Caco-2 (cell line): ENCODE results near the gene ERBB4. TPM values are rescaled to one million over a fixed set of nuclear protein-coding genes. Genes with fewer than 3 reads are reported as not detected.

ENCODE experiments used
- Bru-seq: library from RNA; stranded (reverse); fragments of 400-500 nt; gene quantifications from one replicate; lab custom pipeline; 2021; lab: Mats Ljungman, UMichigan
- BruChase-seq, 2 experiments: library from RNA; stranded (reverse); fragments of 400-500 nt; gene quantifications; one replicate each; lab custom pipeline; 2021; lab: Mats Ljungman, UMichigan
- BruUV-seq: library from RNA; stranded (reverse); fragments of 400-500 nt; replicated peaks from 2 replicates; lab custom pipeline; 2021; lab: Mats Ljungman, UMichigan
- CTCF ChIA-PET: fragments of 300-600 bp; sonication (Branson Sonifier 250); formaldehyde crosslinking; loops from one replicate; lab custom pipeline; 2022; ENCODE audit warnings: antibody characterized with exemption; lab: Charles Lee
- POLR2A ChIA-PET: fragments of 300-600 bp; sonication (Branson Sonifier 250); formaldehyde crosslinking; loops from one replicate; lab custom pipeline; 2022; ENCODE audit warnings: antibody characterized with exemption; lab: Charles Lee
- DNase-seq, 2 experiments: peaks; one replicate each; pipeline versions ENCODE4 v3.0.0 to v3.0.0-alpha.2; 2020 to 2022
- H3K27me3 ChIP-seq: replicated peaks from 2 replicates; pipeline ENCODE4 v1.6.0; 2011; ENCODE audit warnings: low read length; ENCODE audit not compliant: control insufficient read depth, insufficient read depth
- H3K36me3 ChIP-seq: 2 replicates; pipeline ENCODE4 v1.5.1; 2011; ENCODE audit warnings: low read length; ENCODE audit not compliant: control insufficient read depth, insufficient read depth
- H3K4me1 ChIP-seq: fragments of 250-450 bp; sonication (Bioruptor Pico); 2 replicates; pipeline ENCODE4 v1.5.1; 2020; ENCODE audit warnings: mild to moderate bottlenecking
- H3K4me3 ChIP-seq: 2 replicates; pipeline ENCODE4 v1.5.1; 2011; ENCODE audit warnings: low read depth, mild to moderate bottlenecking, control low read depth, low read length
- H3K9me3 ChIP-seq: fragments of 250-450 bp; sonication (Bioruptor Pico); 2 replicates; pipeline ENCODE4 v1.5.1; 2020; ENCODE audit warnings: mild to moderate bottlenecking, moderate library complexity
- H3K27ac Mint-ChIP-seq: one replicate; pipeline ENCODE4 v1.8.0; 2022; ENCODE audit warnings: mixed read lengths; ENCODE audit not compliant: unreplicated experiment
- H3K27me3 Mint-ChIP-seq: one replicate; pipeline ENCODE4 v1.8.0; 2022; ENCODE audit warnings: mixed read lengths; ENCODE audit not compliant: insufficient read depth, unreplicated experiment
- H3K36me3 Mint-ChIP-seq: one replicate; pipeline ENCODE4 v1.8.0; 2022; ENCODE audit warnings: mild to moderate bottlenecking, mixed read lengths; ENCODE audit not compliant: insufficient read depth, unreplicated experiment
- H3K4me1 Mint-ChIP-seq: one replicate; pipeline ENCODE4 v1.8.0; 2022; ENCODE audit warnings: low read depth, mixed read lengths; ENCODE audit not compliant: unreplicated experiment
- H3K4me3 Mint-ChIP-seq: one replicate; pipeline ENCODE4 v1.8.0; 2022; ENCODE audit warnings: mild to moderate bottlenecking, moderate library complexity, mixed read lengths; ENCODE audit not compliant: unreplicated experiment
- H3K9me3 Mint-ChIP-seq: one replicate; pipeline ENCODE4 v1.8.0; 2022; ENCODE audit warnings: mixed read lengths; ENCODE audit not compliant: unreplicated experiment
- CTCF ChIP-seq, 2 experiments: fragments of 200-600 bp in 1 of 2; IDR thresholded peaks; 1 replicate in 1 of 2; 2 replicates in 1 of 2; pipeline versions ENCODE4 v1.5.1 to v1.8.0; 2011 to 2022; ENCODE audit warnings: antibody characterized with exemption in 1 of 2, control low read depth in 1 of 2, inconsistent platforms in 1 of 2, low read depth in 1 of 2, low read length in 1 of 2, mild to moderate bottlenecking in 1 of 2, moderate library complexity in 1 of 2; ENCODE audit not compliant: insufficient read depth in 1 of 2, severe bottlenecking in 1 of 2, unreplicated experiment in 1 of 2
- intact Hi-C: fragments of 100-400 bp; cut with micrococcal nuclease; formaldehyde crosslinking; loops from one replicate; pipeline ENCODE4 v1.10.0; 2022; ENCODE audit not compliant: unreplicated experiment
- long read RNA-seq: library from polyadenylated mRNA; stranded (forward); transcript quantifications from one replicate; pipeline ENCODE4 v2.0.0, GENCODE V29; 2022
- total RNA-seq: library from RNA; stranded (reverse); gene quantifications from 2 replicates; pipeline ENCODE4 v1.2.3, GENCODE V29; 2022

The ERBB4 gene
- total RNA-seq, result not detected in 2 replicates
- Bru-seq, nascent RNA, result percentile 7 among the genes with signal in this experiment
- percentile 9 among the genes with signal in this experiment for BruChase-seq, experiment 1, labeled RNA remaining after a 2-hour chase
- percentile 5 among the genes with signal in this experiment for BruChase-seq, experiment 2, labeled RNA remaining after a 6-hour chase
- long read RNA-seq, result 0 reads

- Mint-ChIP-seq H3K36me3 (no peaks in the 10 kb centered on the region), H3K27ac (no peak within 1 kb of the TSS), H3K27me3 (peaks cover 30% of the 10 kb centered on the region), H3K4me1 (peaks cover 18% of the 10 kb centered on the region), H3K9me3 (no peaks in the 10 kb centered on the region), H3K4me3 (peak within 1 kb of the TSS; percentile 69)
- Histone ChIP-seq H3K36me3 (no peaks in the 10 kb centered on the region), H3K4me3 (peak within 1 kb of the TSS; percentile 21), H3K9me3 (no peaks in the 10 kb centered on the region), H3K4me1 (peaks cover 16% of the 10 kb centered on the region), H3K27me3 (peaks cover 6% of the 10 kb centered on the region)
- TF ChIP-seq CTCF (IDR thresholded peaks at IDR 0.05; ENCODE audit: insufficient read depth in 1 of 2, low read depth in 1 of 2, low read length in 1 of 2, severe bottlenecking in 1 of 2, unreplicated experiment in 1 of 2), result no peak
- DNase-seq, result peak in 1 of 2 experiments; percentile 7
- ChIA-PET POLR2A (interaction anchor here (0.6 kb wide), 1 partner anchor 1019 kb away, joined by 6 read pairs; no protein-coding TSS in a partner anchor), CTCF (interaction anchor here (0.6 kb wide), 1 partner anchor 49 kb away, joined by 3 read pairs; no protein-coding TSS in a partner anchor)
- BruUV-seq, result no TSS peak
- intact Hi-C loops, result no loop called here
Observed at GRCh38 chr2:212538305-212539071, at the start of gene ERBB4. ERBB4 (minus strand) TSS chr2:212538802; CDS start chr2:212538530, 272 bp downstream.

DNA sequence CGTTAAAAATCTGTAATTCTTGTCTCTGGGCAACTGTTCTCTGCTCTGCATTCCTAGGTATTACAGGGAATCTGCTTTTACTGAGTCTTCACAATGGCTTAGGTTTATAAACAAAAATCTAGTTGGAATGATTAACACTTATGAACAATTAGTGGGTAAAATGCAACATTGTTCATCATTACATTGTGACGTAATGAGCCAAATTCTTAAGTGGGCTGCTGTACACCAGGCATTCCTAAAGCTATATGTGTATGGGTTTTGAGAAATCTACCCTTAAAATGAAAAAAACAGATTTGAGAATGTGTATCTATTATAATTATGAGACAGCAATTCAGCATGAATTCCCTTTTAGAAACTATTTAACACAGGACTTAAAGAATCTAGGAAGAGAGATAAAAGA is 41.5 kb upstream of the ERBB4 start:
- Histone ChIP-seq H3K27me3 (no peaks in the 10 kb centered on the region), H3K9me3 (no peaks in the 10 kb centered on the region), H3K36me3 (no peaks in the 10 kb centered on the region), H3K4me1 (no peaks in the 10 kb centered on the region), H3K4me3 (no peak overlapping the region)
- Mint-ChIP-seq H3K27ac (no peak overlapping the region), H3K4me1 (no peaks in the 10 kb centered on the region), H3K27me3 (peaks cover 3% of the 10 kb centered on the region), H3K36me3 (no peaks in the 10 kb centered on the region), H3K4me3 (no peak overlapping the region), H3K9me3 (peaks cover 9% of the 10 kb centered on the region)
- DNase-seq, result no peak
- no TSS peak for BruUV-seq
- ChIA-PET POLR2A (no interaction called here), CTCF (no interaction called here)
- no peak for TF ChIP-seq CTCF (IDR thresholded peaks at IDR 0.05; ENCODE audit: insufficient read depth in 1 of 2, low read depth in 1 of 2, low read length in 1 of 2, severe bottlenecking in 1 of 2, unreplicated experiment in 1 of 2)
- intact Hi-C loops, result no loop called here

DNA sequence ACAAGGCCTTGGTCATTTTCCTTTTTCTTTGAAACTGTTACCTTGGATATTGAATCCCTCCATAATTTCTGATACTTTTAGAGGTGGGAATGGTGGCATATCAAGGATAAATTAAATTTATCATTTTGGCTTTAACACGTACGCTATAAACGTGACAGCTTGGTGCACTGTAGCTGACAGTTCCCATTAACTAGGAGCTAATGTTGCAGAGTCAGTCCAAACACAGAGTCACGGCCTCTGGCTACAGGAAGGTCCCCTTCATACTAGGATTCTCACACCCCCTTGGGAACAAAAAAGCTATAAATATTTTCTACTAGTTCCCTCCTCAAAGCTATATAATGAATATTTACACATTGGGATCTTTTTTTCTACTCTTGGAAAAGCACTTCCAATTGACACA is 17.7 kb upstream of the ERBB4 start:
- CTCF ChIA-PET, result no interaction called here
- intact Hi-C loops, result no loop called here

More for the DNA sequence above, 17.7 kb upstream of the ERBB4 start:
- no peaks in the 10 kb centered on the region for H3K4me1 Mint-ChIP-seq
- Histone ChIP-seq H3K9me3 (no peaks in the 10 kb centered on the region), H3K36me3 (no peaks in the 10 kb centered on the region), H3K4me3 (no peak overlapping the region), H3K27me3 (no peaks in the 10 kb centered on the region), H3K4me1 (no peaks in the 10 kb centered on the region)
- no peak overlapping the region for H3K27ac Mint-ChIP-seq
- H3K4me3 Mint-ChIP-seq, result no peak overlapping the region
- H3K27me3 Mint-ChIP-seq, result peaks cover 6% of the 10 kb centered on the region
- H3K9me3 Mint-ChIP-seq, result no peaks in the 10 kb centered on the region
- POLR2A ChIA-PET, result no interaction called here
- TF ChIP-seq CTCF (IDR thresholded peaks at IDR 0.05; ENCODE audit: insufficient read depth in 1 of 2, low read depth in 1 of 2, low read length in 1 of 2, severe bottlenecking in 1 of 2, unreplicated experiment in 1 of 2), result no peak
- H3K36me3 Mint-ChIP-seq, result no peaks in the 10 kb centered on the region
- BruUV-seq, result no TSS peak
- DNase-seq, result no peak
